HG03457 (cell line): ENCODE data around the gene B3GNT3.
"Not testable (repeated sequence)": the region's sequence is repeated elsewhere in the genome, so short reads cannot be mapped to it uniquely, and the experiment has no call there.

ENCODE experiments used
- ATAC-seq: cut with Tn5 transposase; IDR thresholded peaks from one replicate; pipeline ENCODE4 v1.9.1; 2021; ENCODE audit warnings: moderate number of reproducible peaks; ENCODE audit not compliant: unreplicated experiment

The B3GNT3 gene

GRCh38 chr19:17766543-17767131, 28.3 kb upstream of the B3GNT3 start:
- ATAC-seq: no peak

- ATAC-seq: no peak
These were observed 27.4 kb upstream of the B3GNT3 start for GRCh38 chr19:17767559-17767958.

- no peak for ATAC-seq
These were observed 24.3 kb upstream of the B3GNT3 start for GRCh38 chr19:17770613-17771012.

- no peak for ATAC-seq
These were observed 22.8 kb upstream of the B3GNT3 start for GRCh38 chr19:17772172-17772571.

GRCh38 chr19:17775245-17775927, 19.6 kb upstream of the B3GNT3 start:
- no peak for ATAC-seq

- ATAC-seq: peak; percentile 62
These were observed 18.7 kb upstream of the B3GNT3 start for GRCh38 chr19:17775991-17776803.

- ATAC-seq: not testable (repeated sequence)
These were observed 17.1 kb upstream of the B3GNT3 start for GRCh38 chr19:17777840-17778239.

- ATAC-seq: no peak
These were observed 16.5 kb upstream of the B3GNT3 start for GRCh38 chr19:17778251-17778967.

GRCh38 chr19:17778968-17779929, 15.7 kb upstream of the B3GNT3 start:
- no peak for ATAC-seq

- ATAC-seq: no peak
These were observed 14.2 kb upstream of the B3GNT3 start for GRCh38 chr19:17780781-17781180.

GRCh38 chr19:17783721-17784120, 11.2 kb upstream of the B3GNT3 start:
- ATAC-seq: not testable (repeated sequence)

GRCh38 chr19:17784201-17785008, 10.5 kb upstream of the B3GNT3 start:
- ATAC-seq: no peak

- no peak for ATAC-seq
These were observed 7.5 kb upstream of the B3GNT3 start for GRCh38 chr19:17787274-17787913.

- no peak for ATAC-seq
These were observed 6.3 kb upstream of the B3GNT3 start for GRCh38 chr19:17788632-17789031.

- no peak for ATAC-seq
These were observed 4.7 kb upstream of the B3GNT3 start for GRCh38 chr19:17790059-17790780.

- ATAC-seq: no peak
These were observed 567 bp upstream of the B3GNT3 start for GRCh38 chr19:17794412-17794730.

GRCh38 chr19:17795495-17795856, 538 bp downstream of the B3GNT3 start:
- ATAC-seq: no peak

GRCh38 chr19:17796013-17796837, 1.3 kb downstream of the B3GNT3 start:
- ATAC-seq: no peak
